SU-DHL-6 (cell line): ENCODE measurements around the gene CUL9.
A peak's percentile ranks its signal among the peaks of the same experiment; 100 is the strongest.

Experiments
- H2AFZ ChIP-seq: fragments of 200-600 bp; sonication (generic); 2 replicates; pipeline ENCODE4 v1.6.1; 2014; ENCODE audit warnings: low read depth, mild to moderate bottlenecking, moderate library complexity, mixed read lengths, antibody characterized with exemption, low read length; ENCODE audit not compliant: severe bottlenecking
- H3F3A ChIP-seq: fragments of 200-600 bp; shearing (Covaris generic); 2 replicates; pipeline ENCODE4 v1.6.0; 2016; ENCODE audit warnings: antibody characterized with exemption, mild to moderate bottlenecking; ENCODE audit not compliant: insufficient read depth
- H3K27ac ChIP-seq: fragments of 200-600 bp; sonication (generic); 2 replicates; pipeline ENCODE4 v1.5.1; 2016; ENCODE audit warnings: low read depth, mild to moderate bottlenecking, low read length, moderate library complexity, mixed read lengths
- H3K27me3 ChIP-seq: fragments of 200-600 bp; sonication (generic), shearing (Covaris generic); 2 replicates; pipeline ENCODE4 v1.6.0; 2014; ENCODE audit warnings: mild to moderate bottlenecking, low read length
- H3K36me3 ChIP-seq: fragments of 200-600 bp; sonication (generic); 2 replicates; pipeline ENCODE4 v1.6.1; 2014; ENCODE audit warnings: mild to moderate bottlenecking, low read length, mixed read lengths
- H3K4me2 ChIP-seq: fragments of 300-600, 200-600 bp; shearing (Covaris generic), sonication (generic); 2 replicates; pipeline ENCODE4 v1.6.0; 2014; ENCODE audit warnings: low read length, low read depth, mild to moderate bottlenecking; ENCODE audit not compliant: poor library complexity, severe bottlenecking
- H3K4me3 ChIP-seq: fragments of 200-600 bp; sonication (generic); 2 replicates; pipeline ENCODE4 v1.5.1; 2014; ENCODE audit warnings: antibody characterized with exemption, low read length, mild to moderate bottlenecking, mixed read lengths; ENCODE audit not compliant: insufficient read depth, poor library complexity, severe bottlenecking
- H3K79me2 ChIP-seq: fragments of 200-600 bp; sonication (generic); 2 replicates; pipeline ENCODE4 v1.6.1; 2014; ENCODE audit warnings: mild to moderate bottlenecking, low read length, moderate library complexity; ENCODE audit not compliant: insufficient read depth
- H3K9ac ChIP-seq: fragments of 200-600 bp; sonication (generic); 2 replicates; pipeline ENCODE4 v1.7.0; 2014; ENCODE audit warnings: mild to moderate bottlenecking, low read length
- H3K9me2 ChIP-seq: fragments of 200-600 bp; sonication (generic); replicated peaks from 2 replicates; pipeline ENCODE4 v1.6.1; 2014; ENCODE audit warnings: low read length; ENCODE audit not compliant: insufficient read depth
- H3K9me3 ChIP-seq: fragments of 200-600 bp; sonication (generic); 2 replicates; pipeline ENCODE4 v1.6.1; 2014; ENCODE audit warnings: low read length, mixed read lengths; ENCODE audit not compliant: insufficient read depth
- H4K20me1 ChIP-seq: fragments of 200-600 bp; sonication (generic); 2 replicates; pipeline ENCODE4 v1.6.1; 2014; ENCODE audit warnings: low read depth, mild to moderate bottlenecking, antibody characterized with exemption, low read length, moderate library complexity, mixed read lengths
- CTCF ChIP-seq: fragments of 200-600 bp; sonication (generic); IDR thresholded peaks from one replicate; pipeline ENCODE4 v1.5.1; 2017; ENCODE audit warnings: antibody characterized with exemption, mild to moderate bottlenecking, low read length, moderate library complexity; ENCODE audit not compliant: insufficient read depth, poor library complexity, severe bottlenecking
- EZH2phosphoT487 ChIP-seq: fragments of 200-600 bp; sonication (generic), shearing (Covaris generic); conservative IDR thresholded peaks from 2 replicates; pipeline ENCODE4 v1.6.1; 2018; ENCODE audit warnings: mild to moderate bottlenecking, antibody characterized with exemption, low read length, moderate library complexity, mixed read lengths

Gene CUL9

GRCh38 chr6:43228951-43229802, 47.2 kb downstream of the CUL9 start, which contains the start of gene DNPH1:
Gene DNPH1 (minus strand): TSS chr6:43229481. CDS start chr6:43229456, 25 bp downstream.
- no peaks in the 10 kb centered on the region for H3K27me3 ChIP-seq
- H3K9me3 ChIP-seq = no peaks in the 10 kb centered on the region
- peak within 1 kb of the TSS; percentile 63 for H3K4me3 ChIP-seq
- peak within 1 kb of the TSS; percentile 49 for H3K27ac ChIP-seq
- H3F3A ChIP-seq = peaks cover 24% of the 10 kb centered on the region
- H3K36me3 ChIP-seq = peaks cover 4% of the 10 kb centered on the region; the same call in 1 of the 2 replicates
- peaks cover 18% of the 10 kb centered on the region for H3K79me2 ChIP-seq
- H3K9me2 ChIP-seq = no peaks in the 10 kb centered on the region
- peak within 1 kb of the TSS; percentile 66 for H3K9ac ChIP-seq
- H2AFZ ChIP-seq = peak within 1 kb of the TSS; percentile 44
- TF ChIP-seq CTCF = peak; percentile 99
- TF ChIP-seq EZH2phosphoT487 = no peak
- no peaks in the 10 kb centered on the region for H4K20me1 ChIP-seq
- H3K4me2 ChIP-seq = peak within 1 kb of the TSS; percentile 59

GRCh38 chr6:43229803-43230620, 48.0 kb downstream of the CUL9 start:
- no peaks in the 10 kb centered on the region for H3K9me3 ChIP-seq
- peaks cover 18% of the 10 kb centered on the region for H3F3A ChIP-seq
- no peaks in the 10 kb centered on the region for H4K20me1 ChIP-seq
- H3K27me3 ChIP-seq = no peaks in the 10 kb centered on the region
- H3K79me2 ChIP-seq = peaks cover 18% of the 10 kb centered on the region
- no peaks in the 10 kb centered on the region for H3K9me2 ChIP-seq
- H3K4me2 ChIP-seq = peak overlapping the region; percentile 59
- H2AFZ ChIP-seq = peak overlapping the region; percentile 44
- H3K27ac ChIP-seq = no peak overlapping the region
- H3K4me3 ChIP-seq = no peak overlapping the region
- H3K36me3 ChIP-seq = peaks cover 4% of the 10 kb centered on the region; the same call in 1 of the 2 replicates
- H3K9ac ChIP-seq = 0 out of 2 replicates have a peak overlapping the region, but pooled peaks have one; percentile 66
- no peak for TF ChIP-seq CTCF
- TF ChIP-seq EZH2phosphoT487 = no peak

- Histone ChIP-seq H3K9me2 (no peaks in the 10 kb centered on the region), H3K27me3 (0 out of 2 replicates have a peak, but pooled peaks cover under 1% of the 10 kb centered on the region), H3K9me3 (no peaks in the 10 kb centered on the region), H4K20me1 (no peaks in the 10 kb centered on the region), H3K36me3 (no peaks in the 10 kb centered on the region), H3K79me2 (peaks cover 18% of the 10 kb centered on the region), H3K9ac (no peak overlapping the region), H2AFZ (no peak overlapping the region), H3F3A (peaks cover 10% of the 10 kb centered on the region; the same call in 1 of the 2 replicates), H3K4me3 (no peak overlapping the region), H3K4me2 (no peak overlapping the region), H3K27ac (no peak overlapping the region)
- TF ChIP-seq CTCF (no peak), EZH2phosphoT487 (no peak)
These were observed 49.1 kb downstream of the CUL9 start for GRCh38 chr6:43231053-43231452.
